HCT116 (cell line): ENCODE results near the gene ANKRD24. TPM values are rescaled to one million over a fixed set of nuclear protein-coding genes. Genes with fewer than 3 reads are reported as not detected.
A peak's percentile ranks its signal among the peaks of the same experiment; 100 is the strongest.

Experiments used
- ATAC-seq: fragments of 200-7000 bp; cut with Tn5 transposase; 2 replicates; pipeline ENCODE4 v1.9.1; 2020; ENCODE audit warnings: mild to moderate bottlenecking, moderate library complexity
- BruUV-seq: library from RNA; stranded (reverse); fragments of 400-500 nt; replicated peaks from 2 replicates; lab custom pipeline; 2021; lab: Mats Ljungman, UMichigan
- CTCF ChIA-PET: fragments of 300-600 bp; sonication (Branson Sonifier 250); formaldehyde crosslinking; loops from one replicate; lab custom pipeline; 2021; ENCODE audit warnings: antibody characterized with exemption; lab: Charles Lee
- POLR2A ChIA-PET: fragments of 300-600, 350-600 bp; sonication (Branson Sonifier 250); formaldehyde crosslinking; loops from one replicate; lab custom pipeline; 2021; ENCODE audit warnings: antibody characterized with exemption; lab: Charles Lee
- RAD21 ChIA-PET, 2 experiments: fragments of 300-600 bp; sonication (Branson Sonifier 250); formaldehyde crosslinking; loops; one replicate each; lab custom pipeline; 2023; ENCODE audit warnings: low total read pairs in 2 of 2; ENCODE audit not compliant: uncharacterized antibody in 2 of 2, unreplicated experiment in 2 of 2, low non-redundant PET in 1 of 2; lab: Charles Lee
- DNase-seq: peaks from one replicate; pipeline ENCODE4 v3.0.0-alpha.2; 2010; ENCODE audit warnings: low read depth, low spot score
- H2AFZ ChIP-seq: fragments of 200-600 bp; shearing (Covaris generic), sonication (generic); 2 replicates; pipeline ENCODE4 v1.6.1; 2017; ENCODE audit warnings: low read depth, mixed run types, mixed read lengths, antibody characterized with exemption, low read length; ENCODE audit not compliant: poor library complexity, severe bottlenecking
- H3K27ac ChIP-seq: 2 replicates; pipeline ENCODE4 v1.5.1; 2012; ENCODE audit warnings: low read depth, low read length
- H3K27me3 ChIP-seq: fragments of 200-600 bp; sonication (generic); 2 replicates; pipeline ENCODE4 v1.6.1; 2016; ENCODE audit warnings: mixed run types, low read length, mixed read lengths; ENCODE audit not compliant: insufficient read depth
- H3K36me3 ChIP-seq, 2 experiments: fragments of 200-500 bp in 1 of 2; fragments of 200-600 bp in 1 of 2; sonication (Bioruptor generic) in 1 of 2; sonication (generic) in 1 of 2; 2 replicates each; pipeline versions ENCODE4 v1.5.1 to v1.6.1; 2014 to 2016; ENCODE audit warnings: low read length in 2 of 2, inconsistent platforms in 1 of 2, mixed read lengths in 1 of 2, mixed run types in 1 of 2; ENCODE audit not compliant: insufficient read depth in 2 of 2, control insufficient read depth in 1 of 2
- H3K4me1 ChIP-seq, 2 experiments: fragments of 200-600 bp in 1 of 2; sonication (generic) in 1 of 2; 2 replicates each; pipeline versions ENCODE4 v1.5.1 to v1.6.1; 2012 to 2017; ENCODE audit warnings: low read length in 2 of 2, inconsistent platforms in 1 of 2, mild to moderate bottlenecking in 1 of 2, mixed read lengths in 1 of 2, mixed run types in 1 of 2, moderate library complexity in 1 of 2; ENCODE audit not compliant: insufficient read depth in 2 of 2, control insufficient read depth in 1 of 2
- H3K4me2 ChIP-seq: fragments of 200-600 bp; sonication (generic); 2 replicates; pipeline ENCODE4 v1.6.1; 2017; ENCODE audit warnings: mixed run types, low read length, mixed read lengths
- H3K4me3 ChIP-seq, 2 experiments: fragments of 200-600 bp in 1 of 2; sonication (generic) in 1 of 2; replicated peaks in 1 of 2; 2 replicates each; pipeline ENCODE4 v1.5.1; 2011 to 2016; ENCODE audit warnings: low read length in 2 of 2, control low read depth in 1 of 2, low read depth in 1 of 2, mild to moderate bottlenecking in 1 of 2, mixed read lengths in 1 of 2, mixed run types in 1 of 2
- H3K79me2 ChIP-seq: fragments of 200-600 bp; sonication (generic); 2 replicates; pipeline ENCODE4 v1.6.1; 2017; ENCODE audit warnings: mild to moderate bottlenecking, mixed run types, low read length, moderate library complexity, mixed read lengths; ENCODE audit not compliant: insufficient read depth
- H3K9ac ChIP-seq: fragments of 200-600 bp; sonication (generic); 2 replicates; pipeline ENCODE4 v1.6.1; 2016; ENCODE audit warnings: low read length, mixed read lengths
- H3K9me2 ChIP-seq: fragments of 200-600 bp; sonication (generic), shearing (Covaris generic); 2 replicates; pipeline ENCODE4 v1.6.1; 2017; ENCODE audit warnings: mixed run types, mild to moderate bottlenecking, moderate library complexity; ENCODE audit not compliant: insufficient read depth
- H3K9me3 ChIP-seq, 2 experiments: fragments of 200-500 bp in 1 of 2; fragments of 200-600 bp in 1 of 2; sonication (Bioruptor generic) in 1 of 2; sonication (generic) in 1 of 2; 2 replicates each; pipeline ENCODE4 v1.6.1; 2014 to 2017; ENCODE audit warnings: low read length in 2 of 2, mixed read lengths in 2 of 2, inconsistent platforms in 1 of 2, low read depth in 1 of 2, mild to moderate bottlenecking in 1 of 2, mixed run types in 1 of 2, moderate library complexity in 1 of 2; ENCODE audit not compliant: control insufficient read depth in 1 of 2, insufficient read depth in 1 of 2
- H4K20me1 ChIP-seq: fragments of 200-600 bp; sonication (generic), shearing (Covaris generic); 2 replicates; pipeline ENCODE4 v1.6.1; 2017; ENCODE audit warnings: mixed run types, mild to moderate bottlenecking, moderate library complexity; ENCODE audit not compliant: insufficient read depth
- CBX3 ChIP-seq: IDR thresholded peaks from 2 replicates; pipeline ENCODE4 v1.6.1; 2012; ENCODE audit warnings: low read depth
- EGR1 ChIP-seq: IDR thresholded peaks from 2 replicates; pipeline ENCODE4 v1.6.1; 2012; ENCODE audit warnings: low read depth
- ELF1 ChIP-seq: IDR thresholded peaks from 2 replicates; pipeline ENCODE4 v1.6.1; 2012; ENCODE audit warnings: low read depth, borderline replicate concordance
- EZH2phosphoT487 ChIP-seq: fragments of 200-600 bp; IDR thresholded peaks from 2 replicates; pipeline ENCODE4 v1.6.1; 2018; ENCODE audit warnings: antibody characterized with exemption, borderline replicate concordance
- FOSL1 ChIP-seq: IDR thresholded peaks from 2 replicates; pipeline ENCODE4 v1.6.1; 2012; ENCODE audit warnings: low read depth
- POLR2AphosphoS5 ChIP-seq: IDR thresholded peaks from 2 replicates; pipeline ENCODE4 v1.6.1; 2011; ENCODE audit warnings: mild to moderate bottlenecking, low read depth, low read length, moderate library complexity
- RAD21 ChIP-seq: IDR thresholded peaks from 2 replicates; pipeline ENCODE4 v1.6.1; 2012; ENCODE audit warnings: low read depth, mild to moderate bottlenecking
- SIN3A ChIP-seq: IDR thresholded peaks from 2 replicates; pipeline ENCODE4 v1.6.1; 2012; ENCODE audit warnings: low read depth
- SP1 ChIP-seq: IDR thresholded peaks from 2 replicates; pipeline ENCODE4 v1.6.1; 2012; ENCODE audit warnings: low read depth
- SRF ChIP-seq: IDR thresholded peaks from 2 replicates; pipeline ENCODE4 v1.6.1; 2012; ENCODE audit warnings: low read depth
- YY1 ChIP-seq: IDR thresholded peaks from 2 replicates; pipeline ENCODE4 v1.6.1; 2011; ENCODE audit warnings: low read length, low read depth, moderate library complexity, mild to moderate bottlenecking; ENCODE audit not compliant: insufficient replicate concordance; ENCODE audit errors: extremely low read depth
- ZFX ChIP-seq: fragments of 450-650 bp; IDR thresholded peaks from 2 replicates; pipeline ENCODE4 v1.6.1; 2017
- ZNF274 ChIP-seq: fragments of 200-500 bp; sonication (Bioruptor generic); IDR thresholded peaks from 2 replicates; pipeline ENCODE4 v1.6.1; 2014; ENCODE audit warnings: mild to moderate bottlenecking, low read depth, low read length, inconsistent platforms
- intact Hi-C: fragments of 100-400 bp; cut with micrococcal nuclease; formaldehyde crosslinking; loops from 2 replicates; pipeline ENCODE4 v1.10.0; 2022
- total RNA-seq: library from RNA; stranded (reverse); gene quantifications from one replicate; pipeline ENCODE4 v1.2.1, GENCODE V29; 2021; ENCODE audit not compliant: unreplicated experiment
- TF ChIP-seq, protein P1 (sequence below): IDR thresholded peaks from 2 replicates; pipeline ENCODE4 v1.6.1; 2012
- TF ChIP-seq, protein P2 (sequence below): IDR thresholded peaks from 2 replicates; pipeline ENCODE4 v1.6.1; 2012
- TF ChIP-seq, protein P3 (sequence below): IDR thresholded peaks from 2 replicates; pipeline ENCODE4 v1.6.1; 2011; ENCODE audit warnings: mild to moderate bottlenecking, low read length, moderate library complexity; ENCODE audit not compliant: insufficient replicate concordance; ENCODE audit errors: extremely low read depth

Gene ANKRD24
- total RNA-seq, 1 experiment from 2014 or later, result 1.7 TPM

DNA sequence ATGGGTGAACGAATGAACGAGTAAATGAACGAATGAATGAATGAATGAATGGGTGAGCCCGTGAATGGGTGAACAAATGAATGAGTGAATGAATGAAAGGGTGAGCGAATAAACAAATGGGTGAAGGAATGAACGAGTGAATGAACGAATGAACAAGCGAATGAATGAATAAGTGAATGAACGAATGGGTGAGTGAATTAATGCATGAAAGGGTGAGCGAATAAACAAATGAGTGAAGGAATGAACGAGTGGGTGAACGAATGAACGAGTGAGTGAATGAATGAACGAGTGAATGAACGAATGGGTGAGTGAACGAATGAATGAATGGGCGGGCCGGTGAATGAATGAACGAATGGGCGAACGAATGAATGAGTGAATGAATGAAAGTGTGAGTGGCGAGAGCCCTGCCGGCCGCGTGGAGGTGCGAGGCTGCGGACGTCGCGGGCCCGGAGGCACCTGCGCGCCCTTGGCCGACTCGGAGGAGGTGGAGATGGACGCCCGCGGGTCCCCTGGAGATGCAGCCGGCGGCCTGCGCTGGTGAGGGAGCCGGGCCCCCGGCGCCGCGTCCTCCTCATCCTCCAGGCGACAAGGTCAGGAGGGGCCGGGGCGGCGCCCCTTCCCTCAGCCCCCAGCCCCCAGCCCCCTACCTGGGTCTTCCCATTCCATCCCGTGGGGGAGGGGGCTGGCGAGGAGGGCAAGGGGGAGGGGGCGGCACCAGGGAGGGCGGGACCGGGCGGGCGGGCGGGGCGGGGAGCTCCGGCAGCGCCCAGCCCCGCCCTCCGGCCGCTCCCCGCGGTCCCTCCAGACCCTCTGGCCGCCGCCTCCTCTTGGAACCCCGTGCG is 15.4 kb downstream of the ANKRD24 start:
- intact Hi-C loops, result no loop called here
- CTCF ChIA-PET, result no interaction called here

DNA sequence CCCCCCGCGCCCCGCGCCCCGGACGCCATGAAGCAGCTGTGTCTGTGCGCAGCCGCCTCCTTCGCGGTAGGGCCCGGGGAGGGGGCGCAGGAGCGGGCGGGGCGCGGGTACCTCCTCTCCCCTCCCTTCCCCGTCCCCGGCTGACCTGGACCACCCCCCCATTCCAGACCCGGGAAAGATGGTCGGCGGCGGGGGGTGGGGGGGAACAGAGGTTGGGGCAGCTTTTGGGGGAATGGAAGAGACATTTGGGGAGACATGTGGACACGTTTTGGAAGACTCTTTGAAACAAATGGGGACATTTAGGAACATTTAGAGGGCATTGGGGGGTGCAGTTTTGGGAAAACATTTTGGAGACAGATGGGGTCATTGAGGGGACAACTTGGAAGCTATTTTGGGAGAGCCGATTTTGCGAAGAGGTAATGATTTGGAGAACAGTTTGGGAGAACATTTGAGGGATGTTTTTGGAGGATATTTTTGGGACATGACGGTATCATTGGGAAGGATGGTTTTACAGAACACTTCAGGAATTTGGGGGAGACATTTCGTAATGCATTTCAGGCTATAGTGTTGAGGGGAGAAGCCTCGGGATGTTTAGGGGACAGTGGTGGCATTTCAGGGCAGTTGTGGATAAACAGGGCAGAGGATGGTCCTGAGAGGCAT is 16.1 kb downstream of the ANKRD24 start:
- H3K4me1 ChIP-seq, result peaks cover 5 to 17% of the 10 kb centered on the region in 2 experiments; a peak in 3 of 4 replicates
- POLR2A ChIA-PET, result no interaction called here
- no peaks in the 10 kb centered on the region for H3K36me3 ChIP-seq
- no peaks in the 10 kb centered on the region for H3K9me2 ChIP-seq
- RAD21 ChIA-PET, result no interaction called here
- DNase-seq (no peak), ATAC-seq (no peak)
- H3K9me3 ChIP-seq, result no peaks in the 10 kb centered on the region
- CTCF ChIA-PET, result no interaction called here
- no TSS peak for BruUV-seq
- H3K27me3 ChIP-seq, result peaks cover 3% of the 10 kb centered on the region; the same call in 1 of the 2 replicates
- H3K27ac ChIP-seq, result no peak overlapping the region
- H3K79me2 ChIP-seq, result no peaks in the 10 kb centered on the region
- peak overlapping the region; percentile 84; the same call in 1 of the 2 replicates for H3K4me2 ChIP-seq
- intact Hi-C loops, result no loop called here
- no peak overlapping the region for H3K9ac ChIP-seq
- no peak overlapping the region for H2AFZ ChIP-seq
- H3K4me3 ChIP-seq, result no peak overlapping the region
- no peaks in the 10 kb centered on the region for H4K20me1 ChIP-seq
- TF ChIP-seq EGR1 (no peak), EZH2phosphoT487 (no peak), ZNF274 (no peak), POLR2AphosphoS5 (no peak), ELF1 (no peak), YY1 (no peak), SRF (no peak), SP1 (no peak), RAD21 (no peak), SIN3A (no peak), FOSL1 (no peak), CBX3 (no peak)
- TF ChIP-seq, protein P1, sequence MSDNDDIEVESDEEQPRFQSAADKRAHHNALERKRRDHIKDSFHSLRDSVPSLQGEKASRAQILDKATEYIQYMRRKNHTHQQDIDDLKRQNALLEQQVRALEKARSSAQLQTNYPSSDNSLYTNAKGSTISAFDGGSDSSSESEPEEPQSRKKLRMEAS, result no peak
- TF ChIP-seq, protein P2, sequence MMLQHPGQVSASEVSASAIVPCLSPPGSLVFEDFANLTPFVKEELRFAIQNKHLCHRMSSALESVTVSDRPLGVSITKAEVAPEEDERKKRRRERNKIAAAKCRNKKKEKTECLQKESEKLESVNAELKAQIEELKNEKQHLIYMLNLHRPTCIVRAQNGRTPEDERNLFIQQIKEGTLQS, result no peak
- TF ChIP-seq, protein P3, sequence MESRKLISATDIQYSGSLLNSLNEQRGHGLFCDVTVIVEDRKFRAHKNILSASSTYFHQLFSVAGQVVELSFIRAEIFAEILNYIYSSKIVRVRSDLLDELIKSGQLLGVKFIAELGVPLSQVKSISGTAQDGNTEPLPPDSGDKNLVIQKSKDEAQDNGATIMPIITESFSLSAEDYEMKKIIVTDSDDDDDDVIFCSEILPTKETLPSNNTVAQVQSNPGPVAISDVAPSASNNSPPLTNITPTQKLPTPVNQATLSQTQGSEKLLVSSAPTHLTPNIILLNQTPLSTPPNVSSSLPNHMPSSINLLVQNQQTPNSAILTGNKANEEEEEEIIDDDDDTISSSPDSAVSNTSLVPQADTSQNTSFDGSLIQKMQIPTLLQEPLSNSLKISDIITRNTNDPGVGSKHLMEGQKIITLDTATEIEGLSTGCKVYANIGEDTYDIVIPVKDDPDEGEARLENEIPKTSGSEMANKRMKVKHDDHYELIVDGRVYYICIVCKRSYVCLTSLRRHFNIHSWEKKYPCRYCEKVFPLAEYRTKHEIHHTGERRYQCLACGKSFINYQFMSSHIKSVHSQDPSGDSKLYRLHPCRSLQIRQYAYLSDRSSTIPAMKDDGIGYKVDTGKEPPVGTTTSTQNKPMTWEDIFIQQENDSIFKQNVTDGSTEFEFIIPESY, result no peak

More for the DNA sequence above, 15.4 kb downstream of the ANKRD24 start:
- Histone ChIP-seq H3K27ac (no peak overlapping the region), H3K36me3 (no peaks in the 10 kb centered on the region), H3K79me2 (no peaks in the 10 kb centered on the region), H3K27me3 (peaks cover 3% of the 10 kb centered on the region; the same call in 1 of the 2 replicates), H3K9me3 (no peaks in the 10 kb centered on the region), H2AFZ (no peak overlapping the region), H3K9ac (no peak overlapping the region), H3K4me3 (no peak overlapping the region), H3K4me1 (peaks cover 5 to 17% of the 10 kb centered on the region in 2 experiments; a peak in 3 of 4 replicates), H3K9me2 (no peaks in the 10 kb centered on the region), H3K4me2 (peak overlapping the region; percentile 30; the same call in 1 of the 2 replicates), H4K20me1 (no peaks in the 10 kb centered on the region)
- ATAC-seq, result no peak
- DNase-seq, result no peak
- ChIA-PET RAD21 (no interaction called here), POLR2A (no interaction called here)
- no peak for TF ChIP-seq YY1
- TF ChIP-seq, protein P1, result no peak
- no peak for TF ChIP-seq ZFX
- no peak for TF ChIP-seq SP1
- BruUV-seq, result no TSS peak
